IMR-90 (cell line): ENCODE measurements around the gene RHOF.

Experiments
- BHLHE40 ChIP-seq: fragments of 150-350 bp; IDR thresholded peaks from 2 replicates; pipeline ENCODE4 v1.6.1; 2016; ENCODE audit warnings: mild to moderate bottlenecking, low read depth, low read length
- CEBPB ChIP-seq: IDR thresholded peaks from 2 replicates; pipeline ENCODE4 v1.6.1; 2012; ENCODE audit warnings: low read depth, low read length, improper control_type of control experiment
- FOS ChIP-seq: fragments of 150-350 bp; IDR thresholded peaks from 2 replicates; pipeline ENCODE4 v1.6.1; 2016; ENCODE audit warnings: low read depth, low read length
- MAZ ChIP-seq: IDR thresholded peaks from 2 replicates; pipeline ENCODE4 v1.6.1; 2012; ENCODE audit warnings: low read depth, mild to moderate bottlenecking, low read length, improper control_type of control experiment, moderate library complexity, borderline replicate concordance
- MXI1 ChIP-seq: IDR thresholded peaks from 2 replicates; pipeline ENCODE4 v1.6.1; 2012; ENCODE audit warnings: low read depth, mild to moderate bottlenecking, low read length, moderate library complexity, borderline replicate concordance
- POLR2A ChIP-seq: IDR thresholded peaks from 2 replicates; pipeline ENCODE4 v1.6.1; 2012; ENCODE audit warnings: mild to moderate bottlenecking, low read depth, low read length
- RAD21 ChIP-seq: IDR thresholded peaks from 2 replicates; pipeline ENCODE4 v1.6.1; 2012; ENCODE audit warnings: low read length, improper control_type of control experiment
- TF ChIP-seq, protein P1 (sequence below): conservative IDR thresholded peaks from 2 replicates; pipeline ENCODE4 v1.5.1; 2012; ENCODE audit warnings: mild to moderate bottlenecking, low read depth, low read length, improper control_type of control experiment

DNA sequence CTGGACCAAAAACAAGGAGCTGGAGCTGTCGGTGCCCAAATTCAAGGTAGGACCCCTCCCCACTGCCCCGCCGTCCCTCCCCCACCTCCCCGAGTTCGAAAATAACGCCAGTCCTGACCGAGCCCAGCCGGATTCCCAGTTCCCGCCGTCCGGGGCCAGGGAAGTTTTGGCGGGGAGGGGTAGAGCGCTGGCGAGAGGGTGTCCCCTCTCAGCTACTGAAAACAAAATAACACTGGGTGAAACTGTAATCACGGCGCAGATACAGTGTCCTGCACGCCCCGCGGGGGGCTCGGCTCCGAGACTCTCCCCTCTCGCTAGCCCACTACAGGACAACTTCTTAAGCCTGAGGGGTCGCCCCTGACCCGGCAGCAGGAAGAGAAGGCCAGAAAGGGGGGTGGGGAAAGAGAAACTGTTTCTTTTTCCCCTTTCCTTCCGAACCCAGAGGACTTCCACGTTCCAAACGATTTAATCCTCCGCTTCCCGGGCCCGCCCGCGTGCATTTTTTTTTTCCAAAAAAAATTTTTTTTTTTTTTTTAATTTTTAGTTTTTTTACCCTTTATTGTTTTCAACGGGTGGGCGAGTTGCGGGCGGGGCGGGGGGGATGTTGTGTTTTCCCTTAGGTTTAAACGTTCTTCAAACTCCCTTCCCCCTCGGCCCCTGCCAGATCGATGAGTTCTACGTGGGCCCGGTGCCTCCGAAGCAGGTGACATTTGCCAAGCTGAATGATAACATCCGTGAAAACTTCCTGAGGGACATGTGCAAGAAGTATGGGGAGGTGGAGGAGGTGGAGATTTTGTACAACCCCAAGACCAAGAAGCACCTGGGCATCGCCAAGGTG is 11.9 kb upstream of the RHOF start:
- TF ChIP-seq, protein P1, sequence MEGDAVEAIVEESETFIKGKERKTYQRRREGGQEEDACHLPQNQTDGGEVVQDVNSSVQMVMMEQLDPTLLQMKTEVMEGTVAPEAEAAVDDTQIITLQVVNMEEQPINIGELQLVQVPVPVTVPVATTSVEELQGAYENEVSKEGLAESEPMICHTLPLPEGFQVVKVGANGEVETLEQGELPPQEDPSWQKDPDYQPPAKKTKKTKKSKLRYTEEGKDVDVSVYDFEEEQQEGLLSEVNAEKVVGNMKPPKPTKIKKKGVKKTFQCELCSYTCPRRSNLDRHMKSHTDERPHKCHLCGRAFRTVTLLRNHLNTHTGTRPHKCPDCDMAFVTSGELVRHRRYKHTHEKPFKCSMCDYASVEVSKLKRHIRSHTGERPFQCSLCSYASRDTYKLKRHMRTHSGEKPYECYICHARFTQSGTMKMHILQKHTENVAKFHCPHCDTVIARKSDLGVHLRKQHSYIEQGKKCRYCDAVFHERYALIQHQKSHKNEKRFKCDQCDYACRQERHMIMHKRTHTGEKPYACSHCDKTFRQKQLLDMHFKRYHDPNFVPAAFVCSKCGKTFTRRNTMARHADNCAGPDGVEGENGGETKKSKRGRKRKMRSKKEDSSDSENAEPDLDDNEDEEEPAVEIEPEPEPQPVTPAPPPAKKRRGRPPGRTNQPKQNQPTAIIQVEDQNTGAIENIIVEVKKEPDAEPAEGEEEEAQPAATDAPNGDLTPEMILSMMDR: no peak
- TF ChIP-seq RAD21: no peak
- TF ChIP-seq MXI1: no peak
- no peak for TF ChIP-seq BHLHE40
- no peak for TF ChIP-seq CEBPB
- TF ChIP-seq POLR2A: no peak
- TF ChIP-seq FOS: no peak
- TF ChIP-seq MAZ: no peak
